ENCODE results near the gene TUBA3D. TPM values are rescaled to one million over a fixed set of nuclear protein-coding genes. Genes with fewer than 3 reads are reported as not detected.
A peak's percentile ranks its signal among the peaks of the same experiment; 100 is the strongest.
"Not testable (repeated sequence)": the region's sequence is repeated elsewhere in the genome, so short reads cannot be mapped to it uniquely, and the experiment has no call there.

Gene TUBA3D
- total RNA-seq, 1 donor from 2014 or later = not detected

DNA sequence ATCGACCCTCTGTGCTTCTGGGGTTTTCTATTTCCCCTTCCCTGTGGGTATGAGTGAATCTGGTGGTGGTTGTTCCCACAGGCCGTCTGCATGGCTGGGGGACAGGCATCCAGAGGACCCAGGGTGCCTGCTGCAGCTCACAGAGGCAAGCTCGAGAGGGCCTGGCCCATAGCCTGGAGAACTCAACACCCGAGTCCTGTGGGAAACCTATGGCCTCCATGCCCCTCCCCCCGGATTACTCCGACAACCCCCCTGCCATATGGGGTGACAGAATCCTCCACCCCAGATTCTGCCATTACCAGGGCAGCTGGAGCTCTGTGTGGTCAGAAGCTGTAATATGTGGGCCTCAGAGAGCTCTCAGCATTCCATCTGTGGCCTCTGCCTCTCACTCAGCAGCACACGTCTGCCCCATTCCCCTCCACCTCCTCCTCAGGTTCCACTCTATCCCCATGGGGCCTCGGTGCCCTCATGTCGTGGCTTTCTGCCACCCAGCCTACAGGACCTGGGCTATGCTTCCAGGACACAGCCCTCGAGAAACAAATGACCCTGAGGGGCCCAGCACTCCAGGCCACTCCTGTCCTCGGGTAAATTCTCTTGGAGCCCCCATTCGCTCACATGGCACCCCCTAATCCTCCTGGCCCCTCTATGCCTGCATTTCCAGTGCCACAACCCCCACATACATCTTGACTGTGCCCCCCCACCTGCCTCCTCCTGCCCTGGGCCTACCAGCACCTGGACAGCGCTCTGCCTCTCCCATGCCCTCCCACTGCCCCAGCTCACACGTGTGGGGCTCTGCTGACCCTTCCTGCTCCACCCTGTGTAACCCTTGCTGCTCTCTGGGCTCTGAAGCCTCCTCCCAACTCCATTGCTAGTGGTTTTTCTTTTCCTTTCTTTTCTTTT is 12.6 kb downstream of the TUBA3D start:
- H3K9me3 ChIP-seq = no peaks in the 10 kb centered on the region
- TF ChIP-seq, protein P1, sequence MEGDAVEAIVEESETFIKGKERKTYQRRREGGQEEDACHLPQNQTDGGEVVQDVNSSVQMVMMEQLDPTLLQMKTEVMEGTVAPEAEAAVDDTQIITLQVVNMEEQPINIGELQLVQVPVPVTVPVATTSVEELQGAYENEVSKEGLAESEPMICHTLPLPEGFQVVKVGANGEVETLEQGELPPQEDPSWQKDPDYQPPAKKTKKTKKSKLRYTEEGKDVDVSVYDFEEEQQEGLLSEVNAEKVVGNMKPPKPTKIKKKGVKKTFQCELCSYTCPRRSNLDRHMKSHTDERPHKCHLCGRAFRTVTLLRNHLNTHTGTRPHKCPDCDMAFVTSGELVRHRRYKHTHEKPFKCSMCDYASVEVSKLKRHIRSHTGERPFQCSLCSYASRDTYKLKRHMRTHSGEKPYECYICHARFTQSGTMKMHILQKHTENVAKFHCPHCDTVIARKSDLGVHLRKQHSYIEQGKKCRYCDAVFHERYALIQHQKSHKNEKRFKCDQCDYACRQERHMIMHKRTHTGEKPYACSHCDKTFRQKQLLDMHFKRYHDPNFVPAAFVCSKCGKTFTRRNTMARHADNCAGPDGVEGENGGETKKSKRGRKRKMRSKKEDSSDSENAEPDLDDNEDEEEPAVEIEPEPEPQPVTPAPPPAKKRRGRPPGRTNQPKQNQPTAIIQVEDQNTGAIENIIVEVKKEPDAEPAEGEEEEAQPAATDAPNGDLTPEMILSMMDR (IDR thresholded peaks at IDR 0.05) = no peak
- peaks cover 0 to 2% of the 10 kb centered on the region in 2 donors for H3K4me1 ChIP-seq
- H3K27me3 ChIP-seq = no peaks in the 10 kb centered on the region
- DNase-seq (ENCODE audit: low spot score in 2 of 2) = no peak
- H3K36me3 ChIP-seq = no peaks in the 10 kb centered on the region
- H3K27ac ChIP-seq = no peak overlapping the region
- intact Hi-C loops (cut with DNase I) = no loop called here
- no peak overlapping the region for H3K4me3 ChIP-seq

DNA sequence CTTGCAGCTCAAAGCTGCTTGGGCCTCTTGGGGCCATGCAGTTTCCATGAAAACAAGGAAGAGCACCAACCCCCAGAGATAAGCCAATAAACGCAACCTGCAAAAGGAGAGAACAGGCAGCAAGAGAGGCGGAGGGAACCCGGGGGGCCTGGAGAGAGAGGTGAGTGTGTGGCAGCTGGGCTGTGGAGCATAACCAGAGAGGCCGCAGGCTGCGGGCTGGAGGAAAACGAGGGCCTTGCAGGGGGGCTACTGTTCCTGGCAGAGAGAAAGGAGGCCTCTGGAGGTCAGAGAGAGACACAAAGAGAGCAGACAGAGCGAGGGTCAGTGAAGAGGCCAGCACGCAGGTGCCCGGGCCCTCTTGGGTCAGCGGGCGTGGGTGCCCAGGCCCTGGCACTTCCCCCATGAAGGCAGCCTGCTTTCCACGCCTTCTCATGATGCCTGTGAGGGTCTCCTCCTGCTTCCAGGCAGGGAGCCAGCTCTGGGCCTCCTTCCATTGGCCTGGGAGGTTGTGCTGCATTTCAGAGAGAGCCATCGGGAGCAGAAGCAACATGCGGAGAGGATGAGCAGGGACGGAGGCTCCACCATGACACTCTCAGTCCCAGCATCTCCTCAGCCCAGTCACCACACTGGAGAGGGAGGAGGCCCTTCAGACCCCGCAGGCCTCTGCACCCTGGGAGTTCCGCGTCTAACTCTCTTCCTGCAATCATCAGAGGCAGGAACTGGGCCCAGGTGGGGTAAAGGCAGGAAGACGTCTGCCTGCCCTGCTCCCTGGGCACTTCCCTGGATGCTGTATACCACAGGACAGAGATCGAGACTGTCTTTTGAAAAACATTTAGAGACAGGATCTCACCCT is 14.9 kb downstream of the TUBA3D start:
- H3K36me3 ChIP-seq; H3K9me3 ChIP-seq; H3K27me3 ChIP-seq; H3K4me1 ChIP-seq; DNase-seq (ENCODE audit: low spot score in 2 of 2); H3K27ac ChIP-seq: not testable (repeated sequence)
- intact Hi-C loops (cut with DNase I) = loop anchor here (5.0 to 10.0 kb wide), 9 partner anchors 36 to 1614 kb away; partner anchors contain the start of genes CCDC74A, FAM168B, IMP4 and PLEKHB2
- peak overlapping the region; percentile 18 to 98 for H3K4me3 ChIP-seq

DNA sequence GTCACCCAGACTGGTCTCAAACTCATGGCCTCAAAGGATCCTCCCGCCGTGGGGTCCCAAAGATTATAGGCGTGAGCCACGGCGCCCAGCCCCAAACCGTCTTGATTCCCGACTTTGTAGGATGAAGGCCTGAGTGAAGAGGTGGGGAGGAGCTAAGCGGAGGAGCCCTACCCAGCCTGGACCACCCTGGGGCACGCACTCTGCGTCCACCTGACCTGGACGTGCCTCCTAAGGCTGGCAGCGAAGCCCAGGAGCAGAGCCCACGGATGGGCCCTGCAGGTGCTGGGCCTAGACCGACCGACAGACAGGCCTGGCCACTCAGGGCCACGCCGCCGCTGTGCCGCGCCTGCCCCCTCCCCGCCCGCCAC is 15.5 kb downstream of the TUBA3D start:
- intact Hi-C loops (cut with DNase I) = loop anchor here (5.0 to 10.0 kb wide), 9 partner anchors 36 to 1614 kb away; partner anchors contain the start of genes CCDC74A, FAM168B, IMP4 and PLEKHB2
- H3K27me3 ChIP-seq; H3K4me1 ChIP-seq; H3K36me3 ChIP-seq; DNase-seq (ENCODE audit: low spot score in 2 of 2); H3K27ac ChIP-seq; H3K9me3 ChIP-seq: not testable (repeated sequence)
- H3K4me3 ChIP-seq = peak overlapping the region; percentile 18 to 98

DNA sequence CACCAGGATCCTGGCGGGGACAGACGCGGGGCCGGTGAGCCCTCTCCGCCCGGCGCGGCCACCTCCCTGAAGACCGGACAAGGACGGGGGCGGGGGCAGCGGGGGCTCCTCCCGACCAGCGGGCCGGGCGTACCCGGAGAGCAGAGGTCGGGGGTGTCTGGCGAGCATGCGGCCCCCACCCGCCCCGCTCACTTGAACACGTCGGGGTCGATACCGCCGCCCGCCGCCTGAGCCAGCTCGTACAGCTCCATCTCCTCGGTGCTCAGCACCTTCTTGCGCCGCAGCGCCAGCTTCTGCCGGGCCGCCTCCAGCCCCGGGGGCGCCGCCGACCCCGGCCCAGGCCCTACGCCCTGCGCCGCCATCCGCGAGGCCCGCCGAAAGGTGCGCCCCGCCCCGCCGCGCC is 16.1 kb downstream of the TUBA3D start, which contains the start of gene MZT2A:
TSS of gene MZT2A (minus strand) at position 383 of the 403 bp plus-strand sequence. CDS start at position 362, 21 bp downstream.
- Histone ChIP-seq H3K4me3 (peak within 1 kb of the TSS; percentile 87 to 98), H3K27ac (peak within 1 kb of the TSS; percentile 77 to 86)
- not testable (repeated sequence) for H3K36me3 ChIP-seq; H3K9me3 ChIP-seq; DNase-seq (ENCODE audit: low spot score in 2 of 2); H3K4me1 ChIP-seq; H3K27me3 ChIP-seq
- TF ChIP-seq, protein P1 (IDR thresholded peaks at IDR 0.05) = peak in 1 of 3 experiments; percentile 55
- intact Hi-C loops (cut with DNase I) = loop anchor here (5.0 to 10.0 kb wide), 9 partner anchors 35 to 1615 kb away; partner anchors contain the start of genes CCDC74A, FAM168B, IMP4 and PLEKHB2

DNA sequence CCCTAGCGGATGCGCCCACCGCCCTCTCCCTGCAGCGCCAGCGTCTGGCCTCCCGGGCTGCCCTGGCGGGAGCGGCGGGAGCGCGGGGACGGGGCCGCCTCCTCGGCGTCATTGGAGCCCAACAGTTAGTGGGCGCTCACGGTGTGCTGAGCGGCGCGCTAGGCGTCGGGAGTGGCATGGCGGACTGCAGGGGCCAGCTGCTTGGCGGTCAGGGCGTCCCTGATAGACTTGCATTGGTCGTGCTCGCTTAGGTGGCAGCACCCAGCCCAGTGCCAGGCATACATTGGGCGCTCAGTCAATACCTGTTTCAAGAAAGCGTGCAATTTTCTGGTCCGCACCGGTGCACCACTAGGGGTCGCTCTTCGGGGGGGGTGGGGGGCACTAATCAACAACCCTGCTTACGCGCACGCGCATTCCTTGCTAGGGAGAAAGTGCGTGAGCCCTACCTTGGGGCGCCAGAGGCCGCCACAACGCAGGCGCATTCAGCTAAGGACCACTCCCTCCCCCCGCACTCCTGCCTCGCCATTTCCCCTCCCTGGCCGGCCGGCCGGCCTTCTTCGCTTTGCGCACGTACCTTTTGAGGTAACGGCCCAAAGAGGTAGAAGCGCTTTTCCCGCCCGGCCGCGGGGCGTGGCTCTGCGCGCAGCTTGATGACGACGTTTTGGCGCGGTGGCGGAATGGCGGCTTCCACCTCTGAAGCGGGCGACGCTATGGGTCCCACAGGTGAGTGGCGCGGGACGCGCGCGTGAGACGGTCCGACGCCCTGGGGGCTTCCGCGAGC is 16.7 kb downstream of the TUBA3D start:
- no peaks in the 10 kb centered on the region for H3K27me3 ChIP-seq
- DNase-seq (ENCODE audit: low spot score in 2 of 2) = peak; percentile 72 to 89
- TF ChIP-seq, protein P1 (IDR thresholded peaks at IDR 0.05) = peak; percentile 38 to 77 (median 76)
- no peaks in the 10 kb centered on the region for H3K9me3 ChIP-seq
- intact Hi-C loops (cut with DNase I) = loop anchor here (5.0 to 10.0 kb wide), 9 partner anchors 35 to 1615 kb away; partner anchors contain the start of genes CCDC74A, FAM168B, IMP4 and PLEKHB2
- peaks cover 2 to 6% of the 10 kb centered on the region in 2 donors for H3K4me1 ChIP-seq
- peak overlapping the region; percentile 87 to 98 for H3K4me3 ChIP-seq
- no peaks in the 10 kb centered on the region for H3K36me3 ChIP-seq
- H3K27ac ChIP-seq = peak overlapping the region; percentile 77 to 86
